H1 (cell line): ENCODE data around the gene DUSP23. TPM values are rescaled to one million over a fixed set of nuclear protein-coding genes. Genes with fewer than 3 reads are reported as not detected.

Experiments
- ASH2L ChIP-seq: fragments of 200-600, 300-600 bp; sonication (generic); IDR thresholded peaks from one replicate; pipeline ENCODE4 v1.7.1; 2017; ENCODE audit warnings: low read length
- JUND ChIP-seq: IDR thresholded peaks from 2 replicates; pipeline ENCODE4 v1.6.1; 2011; ENCODE audit warnings: mild to moderate bottlenecking, improper control_type of control experiment, low read length
- MAX ChIP-seq: IDR thresholded peaks from 2 replicates; pipeline ENCODE4 v1.6.1; 2012; ENCODE audit warnings: inconsistent platforms
- SIN3A ChIP-seq, 2 experiments: IDR thresholded peaks in 1 of 2; conservative IDR thresholded peaks in 1 of 2; 2 replicates each; pipeline ENCODE4 v1.6.1; 2011 to 2012; ENCODE audit warnings: low read length in 2 of 2, improper control_type of control experiment in 1 of 2, low read depth in 1 of 2, mild to moderate bottlenecking in 1 of 2
- SIRT6 ChIP-seq: IDR thresholded peaks from one replicate; pipeline ENCODE4 v1.7.1; 2012; ENCODE audit warnings: low read length, inconsistent platforms
- SP4 ChIP-seq: IDR thresholded peaks from 2 replicates; pipeline ENCODE4 v1.6.1; 2012; ENCODE audit warnings: low read length, inconsistent platforms
- polyA plus RNA-seq, 7 experiments: library from polyadenylated mRNA; depleted of rRNA in 3 of 7; stranded (reverse) in 5 of 7; unstranded in 2 of 7; fragments of >200 nt in 5 of 7; fragments of 200-250 nt in 2 of 7; gene quantifications; 1 replicate in 5 of 7; 2 replicates in 1 of 7; 4 replicates in 1 of 7; pipeline versions ENCODE4 v1.2.1 to v1.2.3, GENCODE V29; 2011 to 2013; ENCODE audit warnings: missing spikeins in 2 of 7, mixed read lengths in 2 of 7
- total RNA-seq: library from RNA; stranded (reverse); fragmentation: NEBNext Ultra II Directional; extraction: Animal tissue kit (Norgen Biotek cat#: 25700); gene quantifications from 2 replicates; pipeline ENCODE4 v1.2.1, GENCODE V29; 2021
- TF ChIP-seq, protein P1 (sequence below): fragments of 300-600 bp; sonication (generic); IDR thresholded peaks from 2 replicates; pipeline ENCODE4 v1.7.1; 2012; ENCODE audit warnings: low read length, moderate library complexity, mild to moderate bottlenecking, inconsistent platforms; ENCODE audit not compliant: insufficient replicate concordance
- TF ChIP-seq, protein P2 (sequence below), 3 experiments: IDR thresholded peaks; 1 replicate in 2 of 3; 2 replicates in 1 of 3; pipeline versions ENCODE4 v1.5.1 to v1.6.1; 2011; ENCODE audit warnings: low read length in 3 of 3, mild to moderate bottlenecking in 3 of 3, inconsistent platforms in 2 of 3, low read depth in 1 of 3, moderate library complexity in 1 of 3; ENCODE audit not compliant: insufficient read depth in 1 of 3; ENCODE audit errors: control extremely low read depth in 1 of 3

Gene DUSP23
- total and polyA plus RNA-seq, 2 of the 8 experiments (the other 6 are each of a cell fraction or from before 2014, with no cell fraction given) = 45.8 to 80.1 TPM

- TF ChIP-seq, protein P1, sequence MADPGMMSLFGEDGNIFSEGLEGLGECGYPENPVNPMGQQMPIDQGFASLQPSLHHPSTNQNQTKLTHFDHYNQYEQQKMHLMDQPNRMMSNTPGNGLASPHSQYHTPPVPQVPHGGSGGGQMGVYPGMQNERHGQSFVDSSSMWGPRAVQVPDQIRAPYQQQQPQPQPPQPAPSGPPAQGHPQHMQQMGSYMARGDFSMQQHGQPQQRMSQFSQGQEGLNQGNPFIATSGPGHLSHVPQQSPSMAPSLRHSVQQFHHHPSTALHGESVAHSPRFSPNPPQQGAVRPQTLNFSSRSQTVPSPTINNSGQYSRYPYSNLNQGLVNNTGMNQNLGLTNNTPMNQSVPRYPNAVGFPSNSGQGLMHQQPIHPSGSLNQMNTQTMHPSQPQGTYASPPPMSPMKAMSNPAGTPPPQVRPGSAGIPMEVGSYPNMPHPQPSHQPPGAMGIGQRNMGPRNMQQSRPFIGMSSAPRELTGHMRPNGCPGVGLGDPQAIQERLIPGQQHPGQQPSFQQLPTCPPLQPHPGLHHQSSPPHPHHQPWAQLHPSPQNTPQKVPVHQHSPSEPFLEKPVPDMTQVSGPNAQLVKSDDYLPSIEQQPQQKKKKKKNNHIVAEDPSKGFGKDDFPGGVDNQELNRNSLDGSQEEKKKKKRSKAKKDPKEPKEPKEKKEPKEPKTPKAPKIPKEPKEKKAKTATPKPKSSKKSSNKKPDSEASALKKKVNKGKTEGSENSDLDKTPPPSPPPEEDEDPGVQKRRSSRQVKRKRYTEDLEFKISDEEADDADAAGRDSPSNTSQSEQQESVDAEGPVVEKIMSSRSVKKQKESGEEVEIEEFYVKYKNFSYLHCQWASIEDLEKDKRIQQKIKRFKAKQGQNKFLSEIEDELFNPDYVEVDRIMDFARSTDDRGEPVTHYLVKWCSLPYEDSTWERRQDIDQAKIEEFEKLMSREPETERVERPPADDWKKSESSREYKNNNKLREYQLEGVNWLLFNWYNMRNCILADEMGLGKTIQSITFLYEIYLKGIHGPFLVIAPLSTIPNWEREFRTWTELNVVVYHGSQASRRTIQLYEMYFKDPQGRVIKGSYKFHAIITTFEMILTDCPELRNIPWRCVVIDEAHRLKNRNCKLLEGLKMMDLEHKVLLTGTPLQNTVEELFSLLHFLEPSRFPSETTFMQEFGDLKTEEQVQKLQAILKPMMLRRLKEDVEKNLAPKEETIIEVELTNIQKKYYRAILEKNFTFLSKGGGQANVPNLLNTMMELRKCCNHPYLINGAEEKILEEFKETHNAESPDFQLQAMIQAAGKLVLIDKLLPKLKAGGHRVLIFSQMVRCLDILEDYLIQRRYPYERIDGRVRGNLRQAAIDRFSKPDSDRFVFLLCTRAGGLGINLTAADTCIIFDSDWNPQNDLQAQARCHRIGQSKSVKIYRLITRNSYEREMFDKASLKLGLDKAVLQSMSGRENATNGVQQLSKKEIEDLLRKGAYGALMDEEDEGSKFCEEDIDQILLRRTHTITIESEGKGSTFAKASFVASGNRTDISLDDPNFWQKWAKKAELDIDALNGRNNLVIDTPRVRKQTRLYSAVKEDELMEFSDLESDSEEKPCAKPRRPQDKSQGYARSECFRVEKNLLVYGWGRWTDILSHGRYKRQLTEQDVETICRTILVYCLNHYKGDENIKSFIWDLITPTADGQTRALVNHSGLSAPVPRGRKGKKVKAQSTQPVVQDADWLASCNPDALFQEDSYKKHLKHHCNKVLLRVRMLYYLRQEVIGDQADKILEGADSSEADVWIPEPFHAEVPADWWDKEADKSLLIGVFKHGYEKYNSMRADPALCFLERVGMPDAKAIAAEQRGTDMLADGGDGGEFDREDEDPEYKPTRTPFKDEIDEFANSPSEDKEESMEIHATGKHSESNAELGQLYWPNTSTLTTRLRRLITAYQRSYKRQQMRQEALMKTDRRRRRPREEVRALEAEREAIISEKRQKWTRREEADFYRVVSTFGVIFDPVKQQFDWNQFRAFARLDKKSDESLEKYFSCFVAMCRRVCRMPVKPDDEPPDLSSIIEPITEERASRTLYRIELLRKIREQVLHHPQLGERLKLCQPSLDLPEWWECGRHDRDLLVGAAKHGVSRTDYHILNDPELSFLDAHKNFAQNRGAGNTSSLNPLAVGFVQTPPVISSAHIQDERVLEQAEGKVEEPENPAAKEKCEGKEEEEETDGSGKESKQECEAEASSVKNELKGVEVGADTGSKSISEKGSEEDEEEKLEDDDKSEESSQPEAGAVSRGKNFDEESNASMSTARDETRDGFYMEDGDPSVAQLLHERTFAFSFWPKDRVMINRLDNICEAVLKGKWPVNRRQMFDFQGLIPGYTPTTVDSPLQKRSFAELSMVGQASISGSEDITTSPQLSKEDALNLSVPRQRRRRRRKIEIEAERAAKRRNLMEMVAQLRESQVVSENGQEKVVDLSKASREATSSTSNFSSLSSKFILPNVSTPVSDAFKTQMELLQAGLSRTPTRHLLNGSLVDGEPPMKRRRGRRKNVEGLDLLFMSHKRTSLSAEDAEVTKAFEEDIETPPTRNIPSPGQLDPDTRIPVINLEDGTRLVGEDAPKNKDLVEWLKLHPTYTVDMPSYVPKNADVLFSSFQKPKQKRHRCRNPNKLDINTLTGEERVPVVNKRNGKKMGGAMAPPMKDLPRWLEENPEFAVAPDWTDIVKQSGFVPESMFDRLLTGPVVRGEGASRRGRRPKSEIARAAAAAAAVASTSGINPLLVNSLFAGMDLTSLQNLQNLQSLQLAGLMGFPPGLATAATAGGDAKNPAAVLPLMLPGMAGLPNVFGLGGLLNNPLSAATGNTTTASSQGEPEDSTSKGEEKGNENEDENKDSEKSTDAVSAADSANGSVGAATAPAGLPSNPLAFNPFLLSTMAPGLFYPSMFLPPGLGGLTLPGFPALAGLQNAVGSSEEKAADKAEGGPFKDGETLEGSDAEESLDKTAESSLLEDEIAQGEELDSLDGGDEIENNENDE = no peak
- TF ChIP-seq SIRT6 = no peak
- TF ChIP-seq SIN3A (conservative IDR thresholded peaks at IDR 0.05 in 1 of 2, IDR thresholded peaks at IDR 0.05 in 1 of 2; ENCODE audit: low read depth in 1 of 2, low read length in 2 of 2) = no peak
- no peak for TF ChIP-seq ASH2L
- TF ChIP-seq, protein P2, sequence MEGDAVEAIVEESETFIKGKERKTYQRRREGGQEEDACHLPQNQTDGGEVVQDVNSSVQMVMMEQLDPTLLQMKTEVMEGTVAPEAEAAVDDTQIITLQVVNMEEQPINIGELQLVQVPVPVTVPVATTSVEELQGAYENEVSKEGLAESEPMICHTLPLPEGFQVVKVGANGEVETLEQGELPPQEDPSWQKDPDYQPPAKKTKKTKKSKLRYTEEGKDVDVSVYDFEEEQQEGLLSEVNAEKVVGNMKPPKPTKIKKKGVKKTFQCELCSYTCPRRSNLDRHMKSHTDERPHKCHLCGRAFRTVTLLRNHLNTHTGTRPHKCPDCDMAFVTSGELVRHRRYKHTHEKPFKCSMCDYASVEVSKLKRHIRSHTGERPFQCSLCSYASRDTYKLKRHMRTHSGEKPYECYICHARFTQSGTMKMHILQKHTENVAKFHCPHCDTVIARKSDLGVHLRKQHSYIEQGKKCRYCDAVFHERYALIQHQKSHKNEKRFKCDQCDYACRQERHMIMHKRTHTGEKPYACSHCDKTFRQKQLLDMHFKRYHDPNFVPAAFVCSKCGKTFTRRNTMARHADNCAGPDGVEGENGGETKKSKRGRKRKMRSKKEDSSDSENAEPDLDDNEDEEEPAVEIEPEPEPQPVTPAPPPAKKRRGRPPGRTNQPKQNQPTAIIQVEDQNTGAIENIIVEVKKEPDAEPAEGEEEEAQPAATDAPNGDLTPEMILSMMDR (IDR thresholded peaks at IDR 0.05; ENCODE audit: control extremely low read depth in 1 of 3, insufficient read depth in 1 of 3, low read depth in 1 of 3, low read length in 3 of 3) = no peak
- TF ChIP-seq SP4 = no peak
- TF ChIP-seq MAX = no peak
- no peak for TF ChIP-seq JUND
Measured at GRCh38 chr1:159791031-159791430, 10.3 kb downstream of the DUSP23 start (continued).
